Endothelial cell of umbilical vein (primary cell): Measurements from ENCODE around the gene DNAAF5. TPM values are rescaled to one million over a fixed set of nuclear protein-coding genes. Genes with fewer than 3 reads are reported as not detected.

Source experiments
- BruUV-seq: library from RNA; stranded (reverse); fragments of 400-500 nt; replicated peaks from 2 replicates; lab custom pipeline; 2021; lab: Mats Ljungman, UMichigan
- CTCF ChIA-PET: fragments of 300-600, 350-600 bp; sonication (Branson Sonifier 250); formaldehyde crosslinking; loops from one replicate; lab custom pipeline; 2021; ENCODE audit warnings: antibody characterized with exemption, inconsistent platforms; lab: Charles Lee
- POLR2A ChIA-PET: fragments of 300-600, 350-600 bp; sonication (Branson Sonifier 250); formaldehyde crosslinking; loops from one replicate; lab custom pipeline; 2021; ENCODE audit warnings: antibody characterized with exemption, inconsistent platforms; lab: Charles Lee
- DNase-seq: peaks from one replicate; pipeline ENCODE4 v3.0.0-alpha.2; 2011; ENCODE audit warnings: low read depth, low spot score
- FAIRE-seq: peaks from 2 replicates; lab custom pipeline; 2011; peaks lifted over from hg19 to GRCh38; lab: Jason Lieb, UNC
- H2AFZ ChIP-seq: 2 replicates; pipeline ENCODE4 v1.6.0; 2012; ENCODE audit warnings: low read depth, low read length, control low read depth, inconsistent platforms
- H3K27ac ChIP-seq: 2 replicates; pipeline ENCODE4 v1.5.1; 2011; ENCODE audit warnings: low read depth, mild to moderate bottlenecking, control low read depth, low read length, moderate library complexity; ENCODE audit not compliant: insufficient read depth
- H3K27me3 ChIP-seq, 2 experiments: 2 replicates each; pipeline versions ENCODE4 v1.6.0 to v1.6.1; 2011; ENCODE audit warnings: low read length in 2 of 2, mixed read lengths in 1 of 2; ENCODE audit not compliant: control insufficient read depth in 2 of 2, insufficient read depth in 2 of 2
- H3K36me3 ChIP-seq, 2 experiments: 2 replicates in 1 of 2; 3 replicates in 1 of 2; pipeline ENCODE4 v1.5.1; 2011; ENCODE audit warnings: low read length in 2 of 2, mild to moderate bottlenecking in 1 of 2, moderate library complexity in 1 of 2; ENCODE audit not compliant: control insufficient read depth in 2 of 2, insufficient read depth in 2 of 2; ENCODE audit errors: extremely low read depth in 1 of 2
- H3K4me1 ChIP-seq: 3 replicates; pipeline ENCODE4 v1.5.1; 2011; ENCODE audit warnings: mild to moderate bottlenecking, low read length; ENCODE audit not compliant: control insufficient read depth, insufficient read depth; ENCODE audit errors: extremely low read depth
- H3K4me2 ChIP-seq: 2 replicates; pipeline ENCODE4 v1.6.1; 2011; ENCODE audit warnings: low read length, control low read depth, mixed read lengths; ENCODE audit not compliant: insufficient read depth
- H3K4me3 ChIP-seq, 3 experiments: fragments of 200-600 bp in 1 of 3; sonication (generic), shearing (Covaris generic) in 1 of 3; replicated peaks in 1 of 3; 2 replicates each; pipeline ENCODE4 v1.5.1; 2011 to 2016; ENCODE audit warnings: control low read depth in 3 of 3, low read length in 3 of 3, mild to moderate bottlenecking in 2 of 3, inconsistent platforms in 1 of 3, low read depth in 1 of 3, moderate library complexity in 1 of 3; ENCODE audit not compliant: insufficient read depth in 1 of 3
- H3K79me2 ChIP-seq: 2 replicates; pipeline ENCODE4 v1.6.0; 2012; ENCODE audit warnings: low read length, inconsistent platforms; ENCODE audit not compliant: control insufficient read depth, insufficient read depth
- H3K9ac ChIP-seq: replicated peaks from 2 replicates; pipeline ENCODE3; 2011; ENCODE audit warnings: low read length, control low read depth; ENCODE audit not compliant: insufficient read depth; ENCODE audit errors: extremely low read depth
- H3K9me1 ChIP-seq: replicated peaks from 3 replicates; pipeline ENCODE4 v1.6.0; 2011; ENCODE audit warnings: mild to moderate bottlenecking, low read length; ENCODE audit not compliant: control insufficient read depth, insufficient read depth; ENCODE audit errors: extremely low read depth
- H3K9me3 ChIP-seq: replicated peaks from 2 replicates; pipeline ENCODE4 v1.5.1; 2012; ENCODE audit warnings: low read length, inconsistent platforms; ENCODE audit not compliant: control insufficient read depth, insufficient read depth
- H4K20me1 ChIP-seq: replicated peaks from 2 replicates; pipeline ENCODE3; 2011; ENCODE audit warnings: mild to moderate bottlenecking, low read length; ENCODE audit not compliant: control insufficient read depth, insufficient read depth; ENCODE audit errors: extremely low read depth
- EZH2 ChIP-seq: IDR thresholded peaks from 2 replicates; pipeline ENCODE4 v1.6.1; 2012; ENCODE audit warnings: borderline replicate concordance, low read depth, mild to moderate bottlenecking, moderate library complexity, low read length, inconsistent platforms; ENCODE audit not compliant: severe bottlenecking
- FOS ChIP-seq: IDR thresholded peaks from 2 replicates; pipeline ENCODE4 v1.6.1; 2011; ENCODE audit warnings: mild to moderate bottlenecking, low read length, moderate library complexity, borderline replicate concordance; ENCODE audit not compliant: insufficient read depth
- GATA2 ChIP-seq: IDR thresholded peaks from 2 replicates; pipeline ENCODE4 v1.7.0; 2011; ENCODE audit warnings: low read depth, mild to moderate bottlenecking, moderate library complexity, mixed read lengths, low read length; ENCODE audit not compliant: insufficient read length, insufficient read depth
- JUN ChIP-seq: IDR thresholded peaks from 2 replicates; pipeline ENCODE4 v1.6.1; 2011; ENCODE audit warnings: borderline replicate concordance, low read depth; ENCODE audit not compliant: insufficient read length, insufficient read depth
- MYC ChIP-seq: IDR thresholded peaks from one replicate; pipeline ENCODE4 v1.6.1; 2011; ENCODE audit warnings: mild to moderate bottlenecking, low read depth, low read length
- POLR2A ChIP-seq: IDR thresholded peaks from 2 replicates; pipeline ENCODE4 v1.6.1; 2012; ENCODE audit warnings: low read depth, mild to moderate bottlenecking, control low read depth, low read length
- POLR2AphosphoS5 ChIP-seq: IDR thresholded peaks from 2 replicates; pipeline ENCODE4 v1.6.1; 2012; ENCODE audit warnings: low read depth, mild to moderate bottlenecking, control low read depth, low read length, moderate library complexity; ENCODE audit not compliant: insufficient read depth
- dilution Hi-C: fragments of 300-500 bp; cut with MboI; formaldehyde crosslinking; loops from one replicate; pipeline ENCODE4 v1.15.0; 2019; ENCODE audit warnings: low sequenced_read_pairs; ENCODE audit not compliant: extremely low pct_ligation_motif_present
- intact Hi-C: fragments of 100-400 bp; cut with micrococcal nuclease; formaldehyde crosslinking; loops from one replicate; pipeline ENCODE4 v1.10.0; 2022
- polyA plus RNA-seq, 4 experiments: library from polyadenylated mRNA; depleted of rRNA in 3 of 4; stranded (reverse) in 3 of 4; unstranded in 1 of 4; fragments of >200 nt; gene quantifications; 2 replicates each; pipeline versions ENCODE4 v1.2.1 to v1.2.3, GENCODE V29; 2011 to 2012; ENCODE audit warnings: missing spikeins in 1 of 4
- total RNA-seq: library from RNA; stranded (reverse); gene quantifications from 2 replicates; pipeline ENCODE4 v1.2.3, GENCODE V29; 2021
- TF ChIP-seq, protein P1 (sequence below): IDR thresholded peaks from 2 replicates; pipeline ENCODE4 v1.6.1; 2011; ENCODE audit not compliant: insufficient read depth, insufficient read length
- TF ChIP-seq, protein P2 (sequence below), 2 donors: IDR thresholded peaks; 1 replicate in 1 of 2; 2 replicates in 1 of 2; pipeline ENCODE4 v1.5.1; 2011; ENCODE audit warnings: low read length in 2 of 2, mild to moderate bottlenecking in 2 of 2, moderate library complexity in 2 of 2, control low read depth in 1 of 2, inconsistent platforms in 1 of 2, low read depth in 1 of 2; ENCODE audit not compliant: insufficient read depth in 1 of 2; ENCODE audit errors: extremely low read depth in 1 of 2

The DNAAF5 gene
- total and polyA plus RNA-seq, 2 donors (not counting 3 experiments of a cell fraction or from before 2014, with no cell fraction given) = 49.3 to 65.5 TPM

DNA sequence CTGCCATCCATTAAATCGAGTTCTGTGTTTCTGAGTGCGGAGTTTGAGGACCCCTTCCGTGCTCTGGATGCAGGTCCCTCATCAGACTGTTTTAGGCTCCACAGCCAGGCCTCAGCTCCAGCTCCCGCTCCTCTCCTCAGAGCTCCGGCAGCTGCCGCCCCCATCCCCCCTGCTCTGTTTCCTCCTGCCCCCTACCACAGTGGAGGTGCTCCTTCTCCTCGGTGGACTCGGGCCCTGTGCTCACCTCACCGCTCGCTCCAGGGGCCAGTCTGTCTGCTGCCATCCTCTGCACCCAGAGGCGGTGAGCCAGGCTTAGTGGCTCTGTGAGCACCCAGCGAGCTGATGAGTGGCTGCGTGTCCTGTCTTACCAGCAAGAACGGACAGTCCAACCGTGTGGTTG, 21.9 kb downstream of the DNAAF5 start:
- peaks cover 2 to 15% of the 10 kb centered on the region in 2 experiments for H3K36me3 ChIP-seq
- H3K79me2 ChIP-seq = peaks cover 10% of the 10 kb centered on the region
- no peak for DNase-seq

More for the DNA sequence above, 21.9 kb downstream of the DNAAF5 start:
- Histone ChIP-seq H3K4me2 (no peak overlapping the region), H3K4me1 (peaks cover 4% of the 10 kb centered on the region), H2AFZ (no peak overlapping the region), H3K27me3 (no peaks in the 10 kb centered on the region), H3K4me3 (no peak overlapping the region), H3K9me3 (no peaks in the 10 kb centered on the region), H4K20me1 (no peaks in the 10 kb centered on the region), H3K27ac (no peak overlapping the region), H3K9ac (no peak overlapping the region), H3K9me1 (no peaks in the 10 kb centered on the region)
- intact Hi-C loops (no loop called here), dilution Hi-C loops (no loop called here)
- no TSS peak for BruUV-seq
- ChIA-PET CTCF (interaction anchor here (1.0 kb wide), 1 partner anchor 427 kb away, joined by 5 read pairs; no protein-coding TSS in a partner anchor), POLR2A (no interaction called here)
- no peak for FAIRE-seq
- TF ChIP-seq MYC (no peak), POLR2A (no peak), JUN (no peak), GATA2 (no peak), EZH2 (no peak), FOS (no peak), POLR2AphosphoS5 (no peak)
- TF ChIP-seq, protein P1, sequence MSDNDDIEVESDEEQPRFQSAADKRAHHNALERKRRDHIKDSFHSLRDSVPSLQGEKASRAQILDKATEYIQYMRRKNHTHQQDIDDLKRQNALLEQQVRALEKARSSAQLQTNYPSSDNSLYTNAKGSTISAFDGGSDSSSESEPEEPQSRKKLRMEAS = no peak
- TF ChIP-seq, protein P2, sequence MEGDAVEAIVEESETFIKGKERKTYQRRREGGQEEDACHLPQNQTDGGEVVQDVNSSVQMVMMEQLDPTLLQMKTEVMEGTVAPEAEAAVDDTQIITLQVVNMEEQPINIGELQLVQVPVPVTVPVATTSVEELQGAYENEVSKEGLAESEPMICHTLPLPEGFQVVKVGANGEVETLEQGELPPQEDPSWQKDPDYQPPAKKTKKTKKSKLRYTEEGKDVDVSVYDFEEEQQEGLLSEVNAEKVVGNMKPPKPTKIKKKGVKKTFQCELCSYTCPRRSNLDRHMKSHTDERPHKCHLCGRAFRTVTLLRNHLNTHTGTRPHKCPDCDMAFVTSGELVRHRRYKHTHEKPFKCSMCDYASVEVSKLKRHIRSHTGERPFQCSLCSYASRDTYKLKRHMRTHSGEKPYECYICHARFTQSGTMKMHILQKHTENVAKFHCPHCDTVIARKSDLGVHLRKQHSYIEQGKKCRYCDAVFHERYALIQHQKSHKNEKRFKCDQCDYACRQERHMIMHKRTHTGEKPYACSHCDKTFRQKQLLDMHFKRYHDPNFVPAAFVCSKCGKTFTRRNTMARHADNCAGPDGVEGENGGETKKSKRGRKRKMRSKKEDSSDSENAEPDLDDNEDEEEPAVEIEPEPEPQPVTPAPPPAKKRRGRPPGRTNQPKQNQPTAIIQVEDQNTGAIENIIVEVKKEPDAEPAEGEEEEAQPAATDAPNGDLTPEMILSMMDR (IDR thresholded peaks at IDR 0.05; ENCODE audit: extremely low read depth in 1 of 2, insufficient read depth in 1 of 2, low read depth in 1 of 2, low read length in 2 of 2) = no peak
